ENCODE results near the gene LRRN4CL. TPM values are rescaled to one million over a fixed set of nuclear protein-coding genes. Genes with fewer than 3 reads are reported as not detected.
"Not testable (repeated sequence)": the region's sequence is repeated elsewhere in the genome, so short reads cannot be mapped to it uniquely, and the experiment has no call there.

Gene LRRN4CL
- total RNA-seq, 1 donor from 2014 or later: 2.9 TPM

DNA sequence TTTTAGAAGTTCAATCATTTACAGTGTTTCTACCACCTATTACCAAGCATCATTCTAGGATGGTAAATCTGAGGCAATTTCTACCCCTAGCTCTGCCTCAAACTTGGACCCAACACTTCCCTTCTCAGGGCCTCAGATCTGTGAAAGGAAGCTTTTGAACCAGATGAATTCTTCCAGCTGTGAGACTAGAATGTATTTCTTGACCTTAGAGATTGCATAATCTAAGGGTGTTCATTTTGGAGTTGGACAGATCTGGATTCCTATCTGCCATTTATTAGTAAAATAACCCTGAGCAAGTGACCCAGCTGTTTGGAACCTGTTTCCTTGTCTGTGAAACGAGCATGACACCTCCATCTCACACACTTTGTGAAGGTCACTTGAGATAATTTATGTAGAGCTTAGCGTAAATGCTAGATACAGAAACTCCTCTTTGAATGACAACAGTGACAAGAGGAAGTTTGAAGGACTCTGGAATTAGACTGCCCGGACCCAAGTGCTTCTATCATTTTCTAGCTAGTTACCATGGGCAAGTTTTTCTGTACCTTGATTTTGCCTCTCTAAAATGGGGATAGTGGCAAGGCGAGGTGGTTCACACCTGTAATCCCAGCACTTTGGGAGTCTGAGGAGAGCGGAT lies 32.4 kb downstream of the LRRN4CL start:
- intact Hi-C loops (cut with DNase I): no loop called here
- no peak for DNase-seq (ENCODE audit: low spot score)

GRCh38 chr11:62654297-62654696 lies 35.0 kb downstream of the LRRN4CL start:
- no peak for DNase-seq (ENCODE audit: low spot score)

GRCh38 chr11:62652161-62653006 lies 36.9 kb downstream of the LRRN4CL start:
- DNase-seq (ENCODE audit: low spot score): no peak
- intact Hi-C loops (cut with DNase I): no loop called here

More at GRCh38 chr11:62654297-62654696, 35.0 kb downstream of the LRRN4CL start:
- intact Hi-C loops (cut with DNase I): no loop called here

- intact Hi-C loops (cut with DNase I); DNase-seq (ENCODE audit: low spot score): not testable (repeated sequence)
Measured at GRCh38 chr11:62650283-62650682, 39.0 kb downstream of the LRRN4CL start.

GRCh38 chr11:62649486-62649885 lies 39.8 kb downstream of the LRRN4CL start:
- intact Hi-C loops (cut with DNase I): no loop called here

DNA sequence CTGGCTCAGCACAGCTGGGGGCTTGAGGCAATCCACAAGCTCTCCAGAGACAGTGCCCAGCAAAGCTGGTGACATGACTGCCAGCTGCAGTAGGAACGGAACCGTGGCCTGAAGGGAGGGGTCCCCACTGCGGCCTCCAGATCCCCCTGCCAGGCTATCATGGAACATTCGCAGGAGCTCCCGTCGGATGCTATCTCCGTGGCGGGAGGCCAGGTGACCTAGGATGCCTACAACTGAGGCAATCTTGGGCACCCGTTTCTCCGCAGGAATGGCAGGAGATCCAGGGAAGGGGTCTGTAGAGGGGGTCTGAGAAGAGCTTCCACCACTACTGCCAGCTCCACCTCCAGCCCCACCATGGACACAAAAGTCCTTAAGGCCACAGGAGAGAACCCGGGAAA lies 40.4 kb downstream of the LRRN4CL start:
- intact Hi-C loops (cut with DNase I): no loop called here
- DNase-seq (ENCODE audit: low spot score): no peak

More at GRCh38 chr11:62649486-62649885, 39.8 kb downstream of the LRRN4CL start:
- no peak for DNase-seq (ENCODE audit: low spot score)

DNA sequence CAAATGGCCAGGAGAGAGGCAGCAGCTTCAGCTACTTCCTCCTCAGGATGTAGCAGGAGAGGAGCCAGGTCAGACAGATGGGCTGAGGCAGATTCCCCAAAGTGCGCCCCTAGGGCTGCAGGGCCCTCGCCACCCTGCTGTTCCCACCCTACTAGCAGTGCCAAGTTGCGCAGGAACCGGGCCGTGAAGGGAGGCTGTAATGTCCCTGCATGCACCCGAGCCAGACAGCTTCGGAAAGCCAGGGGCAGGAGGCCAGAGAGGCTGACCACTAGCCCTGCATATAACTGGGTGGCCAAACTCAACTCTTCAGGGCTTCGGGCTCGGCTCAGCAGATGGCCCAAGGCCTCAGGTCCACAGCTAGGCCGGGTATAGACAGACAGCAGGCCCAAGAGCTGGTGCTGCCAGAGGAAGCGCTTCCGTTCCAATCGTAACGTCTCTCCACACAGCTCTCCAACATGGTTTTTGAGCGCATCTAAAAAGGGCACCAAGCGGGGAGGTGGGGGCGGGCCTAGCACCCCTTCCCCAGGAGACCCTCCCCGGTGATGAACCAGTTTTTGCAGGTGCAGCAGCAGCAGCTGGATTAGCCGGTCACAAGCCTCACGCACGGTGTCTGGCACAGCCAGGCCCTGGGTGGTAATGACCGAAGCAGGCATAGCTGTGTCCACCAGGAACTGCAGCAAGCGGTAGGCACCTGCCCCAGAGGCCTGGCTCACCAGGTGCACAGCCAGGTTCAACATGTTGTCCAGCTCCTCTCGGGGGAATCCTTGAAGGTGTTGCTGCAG lies 41.0 kb downstream of the LRRN4CL start:
- no peak for DNase-seq (ENCODE audit: low spot score)
- intact Hi-C loops (cut with DNase I): no loop called here

DNA sequence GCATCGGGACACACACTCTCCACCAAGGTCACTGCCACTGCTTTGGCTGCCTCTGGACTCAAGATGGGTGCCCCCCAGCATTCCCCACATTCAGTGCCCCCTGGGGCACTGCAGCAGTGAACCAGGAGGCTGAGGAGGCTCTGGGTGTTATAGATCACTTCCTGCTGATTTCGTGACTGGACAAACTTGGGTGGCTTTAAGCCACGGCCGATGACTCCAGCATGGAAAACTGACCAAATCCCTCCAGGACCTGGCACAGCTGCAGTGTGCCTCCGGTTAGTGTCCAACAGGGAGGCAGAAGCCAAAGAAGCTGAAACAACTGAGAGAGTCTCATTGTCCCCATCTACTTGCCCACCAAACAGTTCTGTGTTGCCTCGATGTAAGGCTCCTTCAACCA lies 41.7 kb downstream of the LRRN4CL start:
- no peak for DNase-seq (ENCODE audit: low spot score)
- intact Hi-C loops (cut with DNase I): loop anchor here (2.0 kb wide), 2 partner anchors 17 to 25 kb away; partner anchors contain the start of genes C11orf98 and CSKMT

DNA sequence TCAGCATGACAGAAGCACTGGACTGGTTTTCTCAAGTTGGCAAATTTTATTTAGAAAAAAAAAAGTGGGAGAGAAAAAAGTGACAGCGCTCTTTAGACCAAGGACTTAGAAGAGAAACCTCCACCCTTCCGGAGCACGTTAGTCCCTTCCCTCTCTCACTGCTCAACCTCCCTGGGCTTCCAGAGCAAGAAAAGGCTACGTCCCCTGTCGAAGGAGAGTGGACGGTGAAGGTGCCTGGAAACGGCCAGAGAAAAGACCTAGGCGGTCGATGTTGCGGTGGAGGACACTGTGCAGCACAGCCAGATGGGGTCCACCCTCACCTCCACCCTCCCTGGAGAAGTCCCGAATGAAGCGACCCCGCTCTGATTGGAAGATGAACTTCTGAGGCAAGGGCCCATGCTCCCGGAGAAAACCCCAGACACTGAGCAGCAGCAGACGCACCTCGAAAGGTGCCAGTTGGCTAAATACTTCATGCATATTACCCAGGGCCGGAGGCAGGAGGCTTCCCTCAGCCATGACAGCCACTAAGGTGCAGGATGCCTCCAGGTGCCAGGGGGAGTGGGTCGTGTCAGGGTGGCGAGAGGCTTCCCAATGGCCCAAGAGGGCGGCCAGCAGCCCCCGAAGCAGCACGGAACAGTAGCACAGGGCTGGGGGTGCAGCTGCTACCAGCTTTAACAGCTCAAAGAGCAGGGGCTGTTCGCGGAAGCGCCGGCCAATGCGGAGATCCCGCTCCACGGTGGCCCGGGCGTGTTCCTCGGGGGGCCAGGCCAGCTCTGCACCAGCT lies 42.3 kb downstream of the LRRN4CL start:
- intact Hi-C loops (cut with DNase I): loop anchor here (2.0 kb wide), 2 partner anchors 18 to 24 kb away; partner anchors contain the start of genes C11orf98 and CSKMT
- DNase-seq (ENCODE audit: low spot score): no peak

DNA sequence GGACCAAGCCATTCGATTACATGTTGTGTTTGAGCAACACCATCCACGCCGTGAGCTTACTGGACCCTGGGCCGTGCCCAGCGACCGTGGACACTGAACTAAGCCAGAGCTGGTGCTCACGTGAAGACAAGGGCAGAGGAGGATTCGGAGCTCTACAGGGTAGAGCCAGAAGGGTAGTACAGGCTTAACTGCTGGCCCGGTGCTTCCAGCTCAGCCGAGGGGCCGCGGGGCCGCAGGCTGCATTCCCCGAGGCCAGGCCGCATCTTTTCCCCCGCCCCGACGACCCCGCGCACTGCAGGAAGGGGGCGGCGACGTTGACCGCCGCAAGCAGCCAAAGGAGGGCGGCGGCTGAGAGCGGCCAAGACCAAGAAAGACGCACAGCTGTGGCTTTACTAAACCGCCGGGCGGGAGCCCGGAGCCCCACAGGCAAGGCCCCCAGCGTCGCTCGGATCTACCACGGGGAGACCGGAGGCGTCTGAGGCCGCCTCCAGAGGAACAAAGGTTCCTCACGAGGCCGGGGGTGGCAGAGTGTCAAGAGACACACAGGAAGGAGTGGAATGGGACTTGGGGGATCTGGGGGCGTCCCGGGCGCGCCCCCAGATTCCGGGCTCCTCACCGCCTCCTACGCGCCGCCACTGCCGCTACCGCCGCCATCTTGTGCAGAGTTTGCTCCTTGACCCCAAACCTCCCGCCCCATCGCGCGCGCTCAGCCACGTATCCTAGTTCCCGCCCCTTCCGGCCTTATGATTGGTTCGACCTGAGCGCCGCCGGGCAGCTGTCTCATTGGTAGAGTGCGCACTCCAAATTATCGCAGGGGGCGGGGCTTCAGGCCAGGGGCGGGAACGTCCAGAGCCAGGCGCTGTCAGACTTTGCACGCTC lies 43.1 kb downstream of the LRRN4CL start, which contains the start of gene GANAB:
Gene GANAB, minus strand, starts transcription at position 668 of the 879 bp plus-strand sequence. Its CDS starts 14 bp downstream, at position 654.
- peak; percentile 100 for DNase-seq (ENCODE audit: low spot score)
- intact Hi-C loops (cut with DNase I): loop anchor here (2.0 kb wide), 2 partner anchors 19 to 23 kb away; partner anchors contain the start of genes C11orf98 and CSKMT

GRCh38 chr11:62645671-62645945 lies 43.7 kb downstream of the LRRN4CL start:
- intact Hi-C loops (cut with DNase I): no loop called here

GRCh38 chr11:62644220-62644619 lies 45.1 kb downstream of the LRRN4CL start:
- intact Hi-C loops (cut with DNase I): no loop called here
- DNase-seq (ENCODE audit: low spot score): no peak

More at GRCh38 chr11:62645671-62645945, 43.7 kb downstream of the LRRN4CL start:
- DNase-seq (ENCODE audit: low spot score): no peak

Other genes starting within 250 kb of the LRRN4CL start
- 485 TPM for gene AHNAK, start 142.7 kb downstream of the LRRN4CL start, total RNA-seq
- 735 TPM for gene EEF1G, start 115.6 kb downstream of the LRRN4CL start, total RNA-seq
- 11.7 TPM for gene TUT1, start 98.0 kb downstream of the LRRN4CL start, total RNA-seq
- 36.8 TPM for gene MTA2, start 87.7 kb downstream of the LRRN4CL start, total RNA-seq
- 29.6 TPM for gene EML3, start 76.8 kb downstream of the LRRN4CL start, total RNA-seq
- gene ROM1, start 76.3 kb downstream of the LRRN4CL start, total RNA-seq: 6.0 TPM
- 16.0 TPM for gene B3GAT3, start 67.5 kb downstream of the LRRN4CL start, total RNA-seq
- gene GANAB, start 42.9 kb downstream of the LRRN4CL start, total RNA-seq: 99.8 TPM
- gene INTS5, start 36.2 kb downstream of the LRRN4CL start, total RNA-seq: 10.0 TPM
- 25.4 TPM for gene C11orf98, start 24.3 kb downstream of the LRRN4CL start, total RNA-seq
- gene CSKMT, start 24.2 kb downstream of the LRRN4CL start, total RNA-seq: 7.5 TPM
- gene UQCC3, start 17.9 kb downstream of the LRRN4CL start, total RNA-seq: 6.9 TPM
- 2.4 TPM for gene LBHD1, start 17.3 kb downstream of the LRRN4CL start, total RNA-seq
- 62.9 TPM for gene UBXN1, start 10.5 kb downstream of the LRRN4CL start, total RNA-seq
- gene BSCL2, start 17.9 kb upstream of the LRRN4CL start, total RNA-seq: 13.3 TPM
- gene GNG3, start 18.1 kb upstream of the LRRN4CL start, total RNA-seq: 0.27 TPM
- 34.8 TPM for gene HNRNPUL2, start 37.9 kb upstream of the LRRN4CL start, total RNA-seq
- 13.6 TPM for gene TTC9C, start 39.0 kb upstream of the LRRN4CL start, total RNA-seq
- gene ZBTB3, start 64.6 kb upstream of the LRRN4CL start, total RNA-seq: 10.9 TPM
- 45.3 TPM for gene POLR2G, start 72.0 kb upstream of the LRRN4CL start, total RNA-seq
- gene TAF6L, start 81.9 kb upstream of the LRRN4CL start, total RNA-seq: 9.7 TPM
- 12.0 TPM for gene TMEM179B, start 97.9 kb upstream of the LRRN4CL start, total RNA-seq
- 17.7 TPM for gene TMEM223, start 102.5 kb upstream of the LRRN4CL start, total RNA-seq
- gene NXF1, start 115.9 kb upstream of the LRRN4CL start, total RNA-seq: 36.7 TPM
- gene STX5, start 142.5 kb upstream of the LRRN4CL start, total RNA-seq: 19.7 TPM
- not detected for gene TEX54, start 143.3 kb upstream of the LRRN4CL start, total RNA-seq
- gene WDR74, start 150.1 kb upstream of the LRRN4CL start, total RNA-seq: 22.8 TPM
- gene SLC3A2, start 191.4 kb upstream of the LRRN4CL start, total RNA-seq: 38.6 TPM
- not detected for gene CHRM1, start 231.8 kb upstream of the LRRN4CL start, total RNA-seq